SU-DHL-6 (cell line): ENCODE data around the gene PARN.

Experiments used
- H2AFZ ChIP-seq: fragments of 200-600 bp; sonication (generic); 2 replicates; pipeline ENCODE4 v1.6.1; 2014; ENCODE audit warnings: low read depth, mild to moderate bottlenecking, moderate library complexity, mixed read lengths, antibody characterized with exemption, low read length; ENCODE audit not compliant: severe bottlenecking
- H3F3A ChIP-seq: fragments of 200-600 bp; shearing (Covaris generic); 2 replicates; pipeline ENCODE4 v1.6.0; 2016; ENCODE audit warnings: antibody characterized with exemption, mild to moderate bottlenecking; ENCODE audit not compliant: insufficient read depth
- H3K27ac ChIP-seq: fragments of 200-600 bp; sonication (generic); 2 replicates; pipeline ENCODE4 v1.5.1; 2016; ENCODE audit warnings: low read depth, mild to moderate bottlenecking, low read length, moderate library complexity, mixed read lengths
- H3K27me3 ChIP-seq: fragments of 200-600 bp; sonication (generic), shearing (Covaris generic); 2 replicates; pipeline ENCODE4 v1.6.0; 2014; ENCODE audit warnings: mild to moderate bottlenecking, low read length
- H3K36me3 ChIP-seq: fragments of 200-600 bp; sonication (generic); 2 replicates; pipeline ENCODE4 v1.6.1; 2014; ENCODE audit warnings: mild to moderate bottlenecking, low read length, mixed read lengths
- H3K4me2 ChIP-seq: fragments of 300-600, 200-600 bp; shearing (Covaris generic), sonication (generic); 2 replicates; pipeline ENCODE4 v1.6.0; 2014; ENCODE audit warnings: low read length, low read depth, mild to moderate bottlenecking; ENCODE audit not compliant: poor library complexity, severe bottlenecking
- H3K4me3 ChIP-seq: fragments of 200-600 bp; sonication (generic); 2 replicates; pipeline ENCODE4 v1.5.1; 2014; ENCODE audit warnings: antibody characterized with exemption, low read length, mild to moderate bottlenecking, mixed read lengths; ENCODE audit not compliant: insufficient read depth, poor library complexity, severe bottlenecking
- H3K79me2 ChIP-seq: fragments of 200-600 bp; sonication (generic); 2 replicates; pipeline ENCODE4 v1.6.1; 2014; ENCODE audit warnings: mild to moderate bottlenecking, low read length, moderate library complexity; ENCODE audit not compliant: insufficient read depth
- H3K9ac ChIP-seq: fragments of 200-600 bp; sonication (generic); 2 replicates; pipeline ENCODE4 v1.7.0; 2014; ENCODE audit warnings: mild to moderate bottlenecking, low read length
- H3K9me2 ChIP-seq: fragments of 200-600 bp; sonication (generic); replicated peaks from 2 replicates; pipeline ENCODE4 v1.6.1; 2014; ENCODE audit warnings: low read length; ENCODE audit not compliant: insufficient read depth
- H3K9me3 ChIP-seq: fragments of 200-600 bp; sonication (generic); 2 replicates; pipeline ENCODE4 v1.6.1; 2014; ENCODE audit warnings: low read length, mixed read lengths; ENCODE audit not compliant: insufficient read depth
- H4K20me1 ChIP-seq: fragments of 200-600 bp; sonication (generic); 2 replicates; pipeline ENCODE4 v1.6.1; 2014; ENCODE audit warnings: low read depth, mild to moderate bottlenecking, antibody characterized with exemption, low read length, moderate library complexity, mixed read lengths
- CTCF ChIP-seq: fragments of 200-600 bp; sonication (generic); IDR thresholded peaks from one replicate; pipeline ENCODE4 v1.5.1; 2017; ENCODE audit warnings: antibody characterized with exemption, mild to moderate bottlenecking, low read length, moderate library complexity; ENCODE audit not compliant: insufficient read depth, poor library complexity, severe bottlenecking
- EZH2phosphoT487 ChIP-seq: fragments of 200-600 bp; sonication (generic), shearing (Covaris generic); conservative IDR thresholded peaks from 2 replicates; pipeline ENCODE4 v1.6.1; 2018; ENCODE audit warnings: mild to moderate bottlenecking, antibody characterized with exemption, low read length, moderate library complexity, mixed read lengths

PARN gene

GRCh38 chr16:14676633-14677032 is 46.6 kb upstream of the PARN start:
- Histone ChIP-seq H3F3A (peaks cover 10% of the 10 kb centered on the region), H3K9ac (no peak overlapping the region), H3K9me2 (no peaks in the 10 kb centered on the region), H2AFZ (no peak overlapping the region), H3K27me3 (no peaks in the 10 kb centered on the region), H3K4me3 (no peak overlapping the region), H4K20me1 (no peaks in the 10 kb centered on the region), H3K4me2 (no peak overlapping the region), H3K36me3 (no peaks in the 10 kb centered on the region), H3K9me3 (no peaks in the 10 kb centered on the region), H3K79me2 (no peaks in the 10 kb centered on the region), H3K27ac (no peak overlapping the region)
- no peak for TF ChIP-seq CTCF
- no peak for TF ChIP-seq EZH2phosphoT487

GRCh38 chr16:14672403-14672971 is 42.4 kb upstream of the PARN start:
- H3K4me3 ChIP-seq, result peak overlapping the region; percentile 35
- peak overlapping the region; percentile 84 for H2AFZ ChIP-seq
- no peaks in the 10 kb centered on the region for H4K20me1 ChIP-seq
- H3K9me2 ChIP-seq, result no peaks in the 10 kb centered on the region
- H3K27ac ChIP-seq, result peak overlapping the region; percentile 90
- peak overlapping the region; percentile 38 for H3K9ac ChIP-seq
- no peaks in the 10 kb centered on the region for H3K36me3 ChIP-seq
- H3K4me2 ChIP-seq, result peak overlapping the region; percentile 74
- H3K27me3 ChIP-seq, result no peaks in the 10 kb centered on the region
- H3K9me3 ChIP-seq, result no peaks in the 10 kb centered on the region
- no peaks in the 10 kb centered on the region for H3K79me2 ChIP-seq
- H3F3A ChIP-seq, result peaks cover 15% of the 10 kb centered on the region
- TF ChIP-seq CTCF (no peak), EZH2phosphoT487 (no peak)

GRCh38 chr16:14669776-14670175 is 39.7 kb upstream of the PARN start:
- H3K9me2 ChIP-seq, result no peaks in the 10 kb centered on the region
- H3K27me3 ChIP-seq, result no peaks in the 10 kb centered on the region
- H2AFZ ChIP-seq, result no peak overlapping the region
- TF ChIP-seq EZH2phosphoT487 (no peak), CTCF (no peak)
- no peak overlapping the region for H3K4me2 ChIP-seq
- no peaks in the 10 kb centered on the region for H3K79me2 ChIP-seq
- no peaks in the 10 kb centered on the region for H3K9me3 ChIP-seq
- no peak overlapping the region for H3K4me3 ChIP-seq
- no peak overlapping the region for H3K9ac ChIP-seq
- H3F3A ChIP-seq, result peaks cover 15% of the 10 kb centered on the region
- no peaks in the 10 kb centered on the region for H4K20me1 ChIP-seq
- peaks cover 2% of the 10 kb centered on the region; the same call in 1 of the 2 replicates for H3K36me3 ChIP-seq
- no peak overlapping the region for H3K27ac ChIP-seq
